ENCODE data around the gene TM9SF3.

Gene TM9SF3

GRCh38 chr10:96497391-96497790 lies 89.4 kb downstream of the TM9SF3 start:
- H3K9me3 ChIP-seq: no peaks in the 10 kb centered on the region
- no peak overlapping the region for H3K4me3 ChIP-seq (ENCODE audit: low read depth in 1 of 2, low read length in 1 of 2)
- no peaks in the 10 kb centered on the region for H3K4me1 ChIP-seq (ENCODE audit: control insufficient read depth in 1 of 2, insufficient read depth in 1 of 2, low read depth in 1 of 2, low read length in 1 of 2)
- no peak overlapping the region for H3K27ac ChIP-seq
- H3K27me3 ChIP-seq: peaks cover 38% of the 10 kb centered on the region
- TF ChIP-seq CTCF (IDR thresholded peaks at IDR 0.05): no peak
- H3K36me3 ChIP-seq: no peaks in the 10 kb centered on the region

GRCh38 chr10:96496281-96496925 lies 90.4 kb downstream of the TM9SF3 start:
- Histone ChIP-seq H3K4me3 (ENCODE audit: low read depth in 1 of 2, low read length in 1 of 2) (no peak overlapping the region), H3K4me1 (ENCODE audit: control insufficient read depth in 1 of 2, insufficient read depth in 1 of 2, low read depth in 1 of 2, low read length in 1 of 2) (no peaks in the 10 kb centered on the region), H3K36me3 (no peaks in the 10 kb centered on the region), H3K9me3 (no peaks in the 10 kb centered on the region), H3K27me3 (peaks cover 40% of the 10 kb centered on the region), H3K27ac (no peak overlapping the region)
- TF ChIP-seq CTCF (IDR thresholded peaks at IDR 0.05): no peak

GRCh38 chr10:96495544-96495943 lies 91.3 kb downstream of the TM9SF3 start:
- Histone ChIP-seq H3K27ac (no peak overlapping the region), H3K9me3 (no peaks in the 10 kb centered on the region), H3K4me1 (ENCODE audit: control insufficient read depth in 1 of 2, insufficient read depth in 1 of 2, low read depth in 1 of 2, low read length in 1 of 2) (no peaks in the 10 kb centered on the region), H3K4me3 (ENCODE audit: low read depth in 1 of 2, low read length in 1 of 2) (no peak overlapping the region), H3K27me3 (peaks cover 34% of the 10 kb centered on the region), H3K36me3 (no peaks in the 10 kb centered on the region)
- TF ChIP-seq CTCF (IDR thresholded peaks at IDR 0.05): no peak

GRCh38 chr10:96494694-96495093 lies 92.1 kb downstream of the TM9SF3 start:
- Histone ChIP-seq H3K4me3 (ENCODE audit: low read depth in 1 of 2, low read length in 1 of 2) (no peak overlapping the region), H3K4me1 (ENCODE audit: control insufficient read depth in 1 of 2, insufficient read depth in 1 of 2, low read depth in 1 of 2, low read length in 1 of 2) (no peaks in the 10 kb centered on the region), H3K27me3 (peaks cover 34% of the 10 kb centered on the region), H3K27ac (no peak overlapping the region), H3K36me3 (no peaks in the 10 kb centered on the region), H3K9me3 (no peaks in the 10 kb centered on the region)
- no peak for TF ChIP-seq CTCF (IDR thresholded peaks at IDR 0.05)

GRCh38 chr10:96493871-96494525 lies 92.8 kb downstream of the TM9SF3 start:
- TF ChIP-seq CTCF (IDR thresholded peaks at IDR 0.05): no peak
- H3K4me3 ChIP-seq (ENCODE audit: low read depth in 1 of 2, low read length in 1 of 2): no peak overlapping the region
- H3K9me3 ChIP-seq: no peaks in the 10 kb centered on the region
- no peaks in the 10 kb centered on the region for H3K4me1 ChIP-seq (ENCODE audit: control insufficient read depth in 1 of 2, insufficient read depth in 1 of 2, low read depth in 1 of 2, low read length in 1 of 2)
- H3K27me3 ChIP-seq: peaks cover 27% of the 10 kb centered on the region
- no peaks in the 10 kb centered on the region for H3K36me3 ChIP-seq
- no peak overlapping the region for H3K27ac ChIP-seq
